HepG2 (cell line): ENCODE data around the gene LUZP1. TPM values are rescaled to one million over a fixed set of nuclear protein-coding genes. Genes with fewer than 3 reads are reported as not detected.

ENCODE experiments used
- ATF6 ChIP-seq: sonication (generic); formaldehyde crosslinking; conservative IDR thresholded peaks from 2 replicates; pipeline ENCODE4 v1.4.0; 2020; ENCODE audit warnings: missing genetic modification reagents
- CC2D1A ChIP-seq: sonication (generic); formaldehyde crosslinking; IDR thresholded peaks from 2 replicates; pipeline ENCODE4 v1.8.1; 2023; ENCODE audit warnings: mild to moderate bottlenecking, missing genetic modification reagents
- EED ChIP-seq: sonication (generic); formaldehyde crosslinking; IDR thresholded peaks from 2 replicates; pipeline ENCODE4 v1.5.0; 2020; ENCODE audit warnings: mild to moderate bottlenecking, missing genetic modification reagents
- FOXK2 ChIP-seq: fragments of 450-650 bp; IDR thresholded peaks from 2 replicates; pipeline ENCODE4 v1.6.1; 2016
- HDAC1 ChIP-seq: sonication (generic); formaldehyde crosslinking; IDR thresholded peaks from 2 replicates; pipeline ENCODE4 v1.5.1; 2020; ENCODE audit warnings: mild to moderate bottlenecking, missing genetic modification reagents
- HES4 ChIP-seq: sonication (generic); formaldehyde crosslinking; IDR thresholded peaks from 2 replicates; pipeline ENCODE4 v1.9.0; 2021; ENCODE audit warnings: mild to moderate bottlenecking, missing genetic modification reagents, borderline replicate concordance
- HOXA7 ChIP-seq: sonication (generic); formaldehyde crosslinking; IDR thresholded peaks from 2 replicates; pipeline ENCODE4 v1.8.1; 2022; ENCODE audit warnings: mild to moderate bottlenecking, missing genetic modification reagents, moderate library complexity
- NCOA5 ChIP-seq: sonication (generic); formaldehyde crosslinking; IDR thresholded peaks from 2 replicates; pipeline ENCODE4 v1.4.0; 2020; ENCODE audit warnings: missing genetic modification reagents
- NFIB ChIP-seq: sonication (generic); formaldehyde crosslinking; IDR thresholded peaks from 2 replicates; pipeline ENCODE4 v1.9.0; 2021; ENCODE audit warnings: missing genetic modification reagents, mild to moderate bottlenecking, borderline replicate concordance
- NFKBIZ ChIP-seq: IDR thresholded peaks from 2 replicates; pipeline ENCODE4 v1.6.1; 2018; ENCODE audit warnings: missing genetic modification reagents, missing compliant biosample characterization
- RBAK ChIP-seq: sonication (generic); formaldehyde crosslinking; IDR thresholded peaks from 2 replicates; pipeline ENCODE4 v1.5.1; 2020; ENCODE audit warnings: mild to moderate bottlenecking, missing genetic modification reagents
- SMYD3 ChIP-seq: sonication (generic); formaldehyde crosslinking; IDR thresholded peaks from 2 replicates; pipeline ENCODE4 v1.8.1; 2023; ENCODE audit warnings: mild to moderate bottlenecking, missing genetic modification reagents
- SOX5 ChIP-seq: IDR thresholded peaks from 2 replicates; pipeline ENCODE4 v1.6.1; 2016; ENCODE audit warnings: borderline replicate concordance
- SP140L ChIP-seq: sonication (generic); formaldehyde crosslinking; IDR thresholded peaks from 2 replicates; pipeline ENCODE4 v1.4.0; 2020; ENCODE audit warnings: missing genetic modification reagents, borderline replicate concordance
- TEAD2 ChIP-seq: sonication (generic); formaldehyde crosslinking; IDR thresholded peaks from 2 replicates; pipeline ENCODE4 v1.9.0; 2021; ENCODE audit warnings: missing genetic modification reagents
- TMF1 ChIP-seq: sonication (generic); formaldehyde crosslinking; IDR thresholded peaks from 2 replicates; pipeline ENCODE4 v1.8.1; 2022; ENCODE audit warnings: low read depth, missing genetic modification reagents
- ZNF142 ChIP-seq: sonication (generic); formaldehyde crosslinking; IDR thresholded peaks from 2 replicates; pipeline ENCODE4 v1.4.0; 2020; ENCODE audit warnings: missing genetic modification reagents
- ZNF263 ChIP-seq: sonication (generic); formaldehyde crosslinking; IDR thresholded peaks from 2 replicates; pipeline ENCODE4 v1.4.0; 2020; ENCODE audit warnings: missing genetic modification reagents
- ZNF292 ChIP-seq: sonication (generic); formaldehyde crosslinking; IDR thresholded peaks from 2 replicates; pipeline ENCODE4 v1.8.1; 2022; ENCODE audit warnings: mild to moderate bottlenecking, low read depth, missing genetic modification reagents, borderline replicate concordance
- ZNF710 ChIP-seq: sonication (generic); formaldehyde crosslinking; IDR thresholded peaks from 2 replicates; pipeline ENCODE4 v1.5.0; 2020; ENCODE audit warnings: mild to moderate bottlenecking, missing genetic modification reagents, borderline replicate concordance
- ZNF777 ChIP-seq: sonication (generic); formaldehyde crosslinking; IDR thresholded peaks from 2 replicates; pipeline ENCODE4 v1.4.0; 2020; ENCODE audit warnings: missing genetic modification reagents
- ZSCAN21 ChIP-seq: sonication (generic); formaldehyde crosslinking; IDR thresholded peaks from 2 replicates; pipeline ENCODE4 v1.8.0; 2022; ENCODE audit warnings: mild to moderate bottlenecking, missing genetic modification reagents, moderate library complexity, borderline replicate concordance
- polyA plus RNA-seq, 8 experiments: library from polyadenylated mRNA; depleted of rRNA in 3 of 8; stranded (reverse) in 7 of 8; unstranded in 1 of 8; fragments of >200 nt; fragmentation: Illumina TruSeq in 4 of 8; extraction: Trizol in 4 of 8; gene quantifications; 2 replicates each; pipeline versions ENCODE4 v1.2.1 to v1.2.3, GENCODE V29; 2011 to 2016; ENCODE audit warnings: low read depth in 4 of 8, missing spikeins in 1 of 8, mixed read lengths in 1 of 8; ENCODE audit not compliant: insufficient read depth in 1 of 8
- total RNA-seq, 5 experiments: library from RNA; depleted of rRNA; stranded (reverse); fragments of >200 nt; fragmentation: Illumina TruSeq; extraction: Trizol; gene quantifications; 2 replicates each; pipeline ENCODE4 v1.2.3, GENCODE V29; 2016; ENCODE audit warnings: low read depth in 1 of 5

The LUZP1 gene
- total and polyA plus RNA-seq, 2 of the 13 experiments (the other 11 are each of a cell fraction or from before 2014, with no cell fraction given): 6.9 to 12.7 TPM

- TF ChIP-seq ZNF142 (0 out of 2 replicates have a peak, but pooled peaks have one; percentile 5), HES4 (CRISPR knock-in tag) (no peak), FOXK2 (no peak), ZNF292 (no peak), NFIB (no peak), ZSCAN21 (CRISPR knock-in tag) (no peak), CC2D1A (CRISPR knock-in tag) (no peak), NFKBIZ (CRISPR knock-in tag) (no peak), EED (CRISPR knock-in tag) (no peak), SOX5 (CRISPR knock-in tag) (no peak), SP140L (CRISPR knock-in tag) (no peak), ZNF710 (CRISPR knock-in tag) (no peak), SMYD3 (CRISPR knock-in tag) (no peak), ZNF777 (CRISPR knock-in tag) (peak; percentile 25; the same call in 1 of the 2 replicates), ATF6 (no peak), RBAK (no peak), HDAC1 (CRISPR knock-in tag) (peak; percentile 41; the same call in 1 of the 2 replicates), TEAD2 (CRISPR knock-in tag) (no peak), HOXA7 (no peak), ZNF263 (CRISPR knock-in tag) (peak; percentile 91), TMF1 (CRISPR knock-in tag) (no peak), NCOA5 (CRISPR knock-in tag) (no peak)
These were observed 48.9 kb upstream of the LUZP1 start, which contains the start of gene HTR1D (continued) for GRCh38 chr1:23217421-23218115.
